LNCaP clone FGC (cell line): ENCODE measurements around the gene CCHCR1.

ENCODE experiments used
- DNase-seq: peaks from one replicate; pipeline ENCODE4 v3.0.0-alpha.2; 2011; ENCODE audit warnings: low read depth
- H3K4me3 ChIP-seq: 2 replicates; pipeline ENCODE4 v1.5.1; 2011; ENCODE audit warnings: mild to moderate bottlenecking, low read depth, low read length, control low read depth
- CTCF ChIP-seq: IDR thresholded peaks from 2 replicates; pipeline ENCODE4 v1.5.1; 2012; ENCODE audit warnings: mild to moderate bottlenecking; ENCODE audit not compliant: control insufficient read depth, insufficient read depth; ENCODE audit errors: extremely low read depth

The CCHCR1 gene

GRCh38 chr6:31115941-31116560, 41.6 kb downstream of the CCHCR1 start:
- no peak for TF ChIP-seq CTCF

GRCh38 chr6:31114970-31115849, 42.4 kb downstream of the CCHCR1 start:
- TF ChIP-seq CTCF, result peak; percentile 30
- H3K4me3 ChIP-seq, result no peak overlapping the region
- DNase-seq, result no peak

More at GRCh38 chr6:31115941-31116560, 41.6 kb downstream of the CCHCR1 start:
- no peak overlapping the region for H3K4me3 ChIP-seq
- DNase-seq, result no peak

- DNase-seq, result no peak
- no peak within 1 kb of the TSS for H3K4me3 ChIP-seq
- no peak for TF ChIP-seq CTCF
Observed at GRCh38 chr6:31114541-31114878, 43.1 kb downstream of the CCHCR1 start, which contains the start of gene PSORS1C1. Gene PSORS1C1 (plus strand): TSS chr6:31114800. CDS start chr6:31129633, 14,833 bp downstream.

- no peak for DNase-seq
- no peak for TF ChIP-seq CTCF
- no peak overlapping the region for H3K4me3 ChIP-seq
Observed at GRCh38 chr6:31113861-31114540, 43.6 kb downstream of the CCHCR1 start.

DNA sequence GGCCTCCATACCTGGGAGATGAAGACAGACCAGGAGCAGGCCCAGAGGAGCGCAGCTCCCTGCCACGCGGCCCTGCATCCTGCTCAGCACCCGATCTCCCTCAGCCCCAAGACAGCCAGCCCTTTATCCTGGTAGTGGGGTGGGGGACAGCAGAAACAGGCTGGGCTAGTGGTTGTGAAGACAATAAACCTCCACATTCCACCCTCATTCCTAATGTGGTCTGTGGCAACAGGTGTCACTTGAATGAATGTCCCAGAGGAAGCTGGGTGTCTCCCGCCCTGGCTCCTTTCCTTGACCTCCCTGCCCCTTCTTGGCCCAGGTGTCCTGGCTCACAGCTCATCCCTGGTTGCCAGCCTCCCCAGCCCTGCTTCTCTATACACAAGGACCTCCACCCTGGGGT, 45.1 kb downstream of the CCHCR1 start, which contains the start of gene C6orf15:
C6orf15 (minus strand) TSS at position 98 of the 400 bp plus-strand sequence; CDS start at position 78, 20 bp downstream.
- DNase-seq, result no peak
- TF ChIP-seq CTCF, result no peak
- H3K4me3 ChIP-seq, result no peak within 1 kb of the TSS

GRCh38 chr6:31111712-31112111, 45.9 kb downstream of the CCHCR1 start:
- no peak for DNase-seq
- TF ChIP-seq CTCF, result no peak
- H3K4me3 ChIP-seq, result no peak overlapping the region
